Activated T-helper 2 cell treated with anti-CD3 and anti-CD28 coated beads, Interferon-gamma antibody, Interleukin-2, Interleukin-4, amounts not matched to agents 10 μg/mL and 5 μg/mL and 100 μg/mL, durations not matched to agents 14 hours and 24 hours and 36 hours (primary cell): Measurements from ENCODE around the gene LRRC27. TPM values are rescaled to one million over a fixed set of nuclear protein-coding genes. Genes with fewer than 3 reads are reported as not detected.

ENCODE experiments used
- DNase-seq: peaks from one replicate; pipeline ENCODE4 v3.0.0; 2021; ENCODE audit warnings: low spot score
- H3K27ac Mint-ChIP-seq: one replicate; pipeline ENCODE4 v1.8.0; 2021; ENCODE audit warnings: mixed read lengths
- H3K27me3 Mint-ChIP-seq: one replicate; pipeline ENCODE4 v1.8.0; 2021; ENCODE audit warnings: low read depth, mixed read lengths
- H3K36me3 Mint-ChIP-seq: one replicate; pipeline ENCODE4 v1.8.0; 2021; ENCODE audit warnings: low read depth, mixed read lengths
- H3K4me1 Mint-ChIP-seq: one replicate; pipeline ENCODE4 v1.8.0; 2021; ENCODE audit warnings: low read depth, mixed read lengths
- H3K4me3 Mint-ChIP-seq: one replicate; pipeline ENCODE4 v1.8.0; 2021; ENCODE audit warnings: low read depth, mild to moderate bottlenecking, moderate library complexity, mixed read lengths
- H3K9me3 Mint-ChIP-seq: one replicate; pipeline ENCODE4 v1.8.0; 2021; ENCODE audit warnings: mixed read lengths
- intact Hi-C: fragments of 100-400 bp; cut with micrococcal nuclease; formaldehyde crosslinking; loops from one replicate; pipeline ENCODE4 v1.15.1; 2023
- total RNA-seq: library from RNA; stranded (reverse); gene quantifications from 2 replicates; pipeline ENCODE4 v1.2.3, GENCODE V29; 2022

The LRRC27 gene
- total RNA-seq, 1 donor from 2014 or later, result 3.5 TPM

GRCh38 chr10:132421847-132422751 is 90.1 kb downstream of the LRRC27 start:
- Mint-ChIP-seq H3K27me3 (no peaks in the 10 kb centered on the region), H3K27ac (no peak overlapping the region), H3K4me3 (no peak overlapping the region), H3K9me3 (no peaks in the 10 kb centered on the region), H3K4me1 (peaks cover 7% of the 10 kb centered on the region), H3K36me3 (no peaks in the 10 kb centered on the region)
- intact Hi-C loops, result no loop called here
- DNase-seq, result no peak

GRCh38 chr10:132422903-132423825 is 91.2 kb downstream of the LRRC27 start:
- no peak for DNase-seq
- no peaks in the 10 kb centered on the region for H3K27me3 Mint-ChIP-seq
- H3K27ac Mint-ChIP-seq, result no peak overlapping the region
- peaks cover 7% of the 10 kb centered on the region for H3K4me1 Mint-ChIP-seq
- H3K9me3 Mint-ChIP-seq, result no peaks in the 10 kb centered on the region
- intact Hi-C loops, result no loop called here
- H3K36me3 Mint-ChIP-seq, result no peaks in the 10 kb centered on the region
- H3K4me3 Mint-ChIP-seq, result no peak overlapping the region

DNA sequence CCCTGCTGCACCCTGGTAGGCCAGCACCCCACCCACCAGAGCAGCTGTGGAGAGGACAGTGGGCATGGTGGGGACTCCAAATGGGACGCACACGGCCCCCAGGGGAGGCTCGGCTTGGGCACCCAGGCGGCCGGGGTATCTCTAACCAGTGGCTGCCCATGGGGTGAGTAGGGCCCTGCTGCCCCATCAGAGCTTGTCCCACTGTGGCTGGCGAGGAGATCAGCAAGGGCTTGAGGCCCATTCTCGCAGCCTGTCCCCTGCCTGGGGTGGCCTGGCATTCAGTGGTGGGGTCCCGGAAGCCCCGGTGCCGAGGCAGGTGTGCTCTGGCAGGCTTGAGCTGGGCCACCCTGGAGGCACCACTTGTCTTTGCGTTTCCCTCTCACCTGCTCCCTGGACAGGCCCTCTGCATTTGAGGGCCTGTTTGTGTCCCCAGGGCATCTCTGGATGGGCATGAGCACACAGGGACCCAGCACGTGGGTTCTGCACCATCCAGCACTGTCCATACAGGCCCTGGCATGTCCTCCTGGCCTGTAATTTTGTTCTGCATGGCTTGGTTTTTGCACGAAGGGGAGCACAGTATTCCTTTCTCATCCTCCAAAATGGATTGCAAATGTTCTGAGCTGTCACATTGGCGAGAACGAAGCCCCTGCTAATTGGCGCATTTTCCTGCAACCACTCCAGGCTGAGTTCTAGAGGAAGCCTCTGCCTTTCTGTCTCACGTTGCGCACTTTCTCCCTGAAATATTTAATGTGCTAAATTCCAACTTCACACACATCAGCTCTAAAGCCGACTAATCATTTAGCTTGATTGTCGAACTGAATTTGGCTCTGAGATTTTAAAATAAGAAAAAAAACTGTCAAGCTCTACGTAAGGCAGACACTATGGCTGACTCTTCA is 92.2 kb downstream of the LRRC27 start:
- intact Hi-C loops, result no loop called here
- no peak overlapping the region for H3K4me3 Mint-ChIP-seq
- no peak for DNase-seq
- no peaks in the 10 kb centered on the region for H3K36me3 Mint-ChIP-seq
- no peaks in the 10 kb centered on the region for H3K27me3 Mint-ChIP-seq
- no peak overlapping the region for H3K27ac Mint-ChIP-seq
- peaks cover 7% of the 10 kb centered on the region for H3K4me1 Mint-ChIP-seq
- no peaks in the 10 kb centered on the region for H3K9me3 Mint-ChIP-seq

DNA sequence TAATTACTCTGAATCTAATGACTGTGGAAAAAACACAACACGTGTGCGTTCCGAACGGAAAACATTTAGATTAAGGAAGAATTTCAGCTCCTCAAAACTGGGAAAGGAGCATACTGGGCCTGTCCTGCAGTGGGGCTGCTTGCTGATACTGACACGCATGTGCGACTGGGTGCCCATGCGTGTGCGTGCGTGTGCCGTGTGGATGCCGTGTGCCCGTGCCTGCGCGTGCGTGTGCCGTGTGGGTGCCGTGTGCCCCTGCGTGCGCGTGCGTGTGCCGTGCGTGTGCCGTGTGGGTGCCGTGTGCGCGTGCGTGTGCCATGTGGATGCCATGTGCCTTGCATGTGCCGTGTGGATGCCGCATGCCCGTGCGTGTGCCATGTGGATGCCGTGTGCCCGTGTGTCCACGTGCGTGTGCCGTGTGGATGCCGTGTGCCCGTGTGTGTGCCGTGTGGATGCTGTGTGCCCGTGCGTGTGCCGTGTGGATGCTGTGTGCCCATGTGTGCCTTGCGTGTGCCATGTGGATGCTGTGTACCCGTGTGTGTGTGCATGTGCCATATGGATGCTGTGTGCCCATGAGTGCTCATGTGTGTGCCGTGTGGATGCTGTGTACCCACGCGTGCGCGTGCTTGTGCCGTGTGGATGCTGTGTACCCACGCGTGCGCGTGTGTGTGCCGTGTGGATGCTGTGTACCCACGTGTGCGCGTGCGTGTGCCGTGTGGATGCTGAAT is 93.2 kb downstream of the LRRC27 start:
- Mint-ChIP-seq H3K36me3 (no peaks in the 10 kb centered on the region), H3K27me3 (no peaks in the 10 kb centered on the region), H3K4me1 (peaks cover 7% of the 10 kb centered on the region), H3K4me3 (no peak overlapping the region), H3K27ac (no peak overlapping the region), H3K9me3 (no peaks in the 10 kb centered on the region)
- no peak for DNase-seq
- intact Hi-C loops, result no loop called here

DNA sequence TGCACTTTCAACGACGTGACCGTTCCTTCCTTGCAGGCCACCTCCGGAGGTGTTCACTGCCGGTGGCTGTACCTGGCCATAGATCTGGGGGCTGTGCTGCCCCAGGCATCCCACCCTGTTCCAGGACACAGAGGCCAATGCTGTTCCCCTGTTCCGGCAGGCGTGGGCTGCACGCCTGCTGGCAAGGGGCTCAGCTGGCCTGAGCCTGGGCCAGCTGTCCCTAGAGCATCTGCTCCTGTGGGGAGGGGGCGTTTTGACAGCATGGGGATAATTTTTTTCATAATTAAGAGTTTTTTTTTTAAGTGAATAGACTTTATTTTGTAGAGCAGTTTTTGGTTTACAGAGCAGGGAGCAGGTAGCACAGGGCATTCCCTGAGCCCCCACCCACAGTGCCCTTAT is 93.8 kb downstream of the LRRC27 start:
- intact Hi-C loops, result no loop called here
- no peak for DNase-seq
- Mint-ChIP-seq H3K4me1 (peaks cover 7% of the 10 kb centered on the region), H3K4me3 (no peak overlapping the region), H3K36me3 (no peaks in the 10 kb centered on the region), H3K27me3 (no peaks in the 10 kb centered on the region), H3K9me3 (no peaks in the 10 kb centered on the region), H3K27ac (no peak overlapping the region)

DNA sequence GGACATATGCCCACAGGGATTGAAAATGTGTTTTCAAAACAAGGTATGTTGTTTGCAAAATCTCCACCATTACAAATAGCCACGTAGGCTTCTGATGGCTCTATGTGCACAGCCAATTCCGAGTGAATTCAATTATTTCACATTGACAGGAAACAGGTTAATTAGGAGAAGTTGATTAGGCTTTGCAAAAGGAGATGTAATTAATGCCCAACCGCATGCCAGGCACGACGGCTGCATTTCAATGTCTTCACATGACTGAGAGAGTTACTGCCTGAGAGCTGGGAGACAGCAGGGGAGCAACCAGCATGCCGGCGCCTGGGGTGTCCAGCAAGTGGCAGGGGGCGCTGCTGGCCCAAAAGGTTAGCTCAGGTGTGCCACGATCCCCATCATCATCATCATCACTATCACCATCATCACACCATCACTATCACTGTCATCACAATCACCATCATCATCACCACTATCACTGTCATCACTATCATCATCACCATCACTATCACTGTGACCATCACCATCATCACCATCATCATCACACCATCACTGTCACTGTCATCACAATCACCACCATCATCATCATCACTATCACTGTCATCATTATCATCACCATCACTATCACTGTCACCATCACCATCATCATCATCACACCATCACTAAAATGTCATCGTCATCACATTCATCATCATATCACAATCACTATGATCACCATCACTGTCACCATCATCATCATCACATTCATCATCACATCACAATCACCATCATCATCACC is 95.2 kb downstream of the LRRC27 start:
- no peak for DNase-seq
- H3K4me1 Mint-ChIP-seq, result peaks cover 7% of the 10 kb centered on the region
- no peak overlapping the region for H3K27ac Mint-ChIP-seq
- intact Hi-C loops, result no loop called here
- no peaks in the 10 kb centered on the region for H3K36me3 Mint-ChIP-seq
- H3K27me3 Mint-ChIP-seq, result no peaks in the 10 kb centered on the region
- H3K9me3 Mint-ChIP-seq, result no peaks in the 10 kb centered on the region
- H3K4me3 Mint-ChIP-seq, result no peak overlapping the region

DNA sequence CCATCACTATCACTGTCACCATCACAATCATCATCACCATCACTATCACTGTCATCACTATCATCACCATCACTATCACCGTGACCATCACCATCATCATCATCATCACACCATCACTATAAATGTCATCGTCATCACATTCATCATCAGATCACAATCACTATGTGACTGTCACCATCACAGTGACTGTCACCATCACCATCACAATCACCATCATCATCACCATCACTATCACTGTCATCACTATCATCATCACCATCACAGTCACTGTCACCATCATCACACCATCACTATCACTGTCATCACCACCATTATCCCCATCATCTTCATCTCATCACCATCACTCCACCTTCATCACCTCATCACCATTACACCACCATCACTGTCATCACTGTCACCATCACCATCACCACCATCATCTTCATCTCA is 96.0 kb downstream of the LRRC27 start:
- no peak for DNase-seq
- no peaks in the 10 kb centered on the region for H3K9me3 Mint-ChIP-seq
- H3K4me3 Mint-ChIP-seq, result no peak overlapping the region
- no peaks in the 10 kb centered on the region for H3K36me3 Mint-ChIP-seq
- peaks cover 5% of the 10 kb centered on the region for H3K4me1 Mint-ChIP-seq
- no peaks in the 10 kb centered on the region for H3K27me3 Mint-ChIP-seq
- intact Hi-C loops, result no loop called here
- no peak overlapping the region for H3K27ac Mint-ChIP-seq

- Mint-ChIP-seq H3K27ac (no peak overlapping the region), H3K36me3 (no peaks in the 10 kb centered on the region), H3K27me3 (no peaks in the 10 kb centered on the region), H3K4me3 (no peak overlapping the region), H3K9me3 (no peaks in the 10 kb centered on the region), H3K4me1 (no peaks in the 10 kb centered on the region)
- no peak for DNase-seq
- intact Hi-C loops, result no loop called here
Observed at GRCh38 chr10:132428486-132428995, 96.5 kb downstream of the LRRC27 start.

Other genes starting within 250 kb of the LRRC27 start
- gene DPYSL4, start 145.2 kb upstream of the LRRC27 start, total RNA-seq, result 16.5 and 17.9 TPM in 2 replicates
- gene STK32C, start 24.2 kb upstream of the LRRC27 start, total RNA-seq, result 17.3 and 18.8 TPM in 2 replicates
- 3.8 TPM in 2 replicates for gene PWWP2B, start 65.0 kb downstream of the LRRC27 start, total RNA-seq
- 13.0 and 13.8 TPM in 2 replicates for gene INPP5A, start 205.6 kb downstream of the LRRC27 start, total RNA-seq